Upper lobe of right lung (tissue), 1 donor: ENCODE results near the gene IPO11. TPM values are rescaled to one million over a fixed set of nuclear protein-coding genes. Genes with fewer than 3 reads are reported as not detected.

ENCODE experiments used
- ATAC-seq: fragments of 200-7000 bp; cut with Tn5 transposase; one replicate; pipeline ENCODE4 v1.9.1; 2020; ENCODE audit warnings: mild to moderate bottlenecking, moderate library complexity
- DNase-seq: peaks from one replicate; pipeline ENCODE4 v3.0.0-alpha.2; 2020
- H3K27ac ChIP-seq: fragments of 200-600 bp; one replicate; pipeline ENCODE4 v1.8.0; 2022
- H3K27me3 ChIP-seq: fragments of 200-600 bp; one replicate; pipeline ENCODE4 v1.8.0; 2022; ENCODE audit warnings: mild to moderate bottlenecking
- H3K36me3 ChIP-seq: fragments of 200-600 bp; one replicate; pipeline ENCODE4 v1.8.0; 2022
- H3K4me1 ChIP-seq: fragments of 200-600 bp; one replicate; pipeline ENCODE4 v1.8.0; 2022
- H3K4me3 ChIP-seq: fragments of 200-600 bp; one replicate; pipeline ENCODE4 v1.8.0; 2022; ENCODE audit warnings: mild to moderate bottlenecking
- H3K9me3 ChIP-seq: fragments of 200-600 bp; one replicate; pipeline ENCODE4 v1.8.0; 2022
- intact Hi-C: fragments of 100-400 bp; cut with DNase I; formaldehyde crosslinking; loops from one replicate; pipeline ENCODE4 v1.11.0; 2022
- total RNA-seq: library from RNA; stranded (reverse); fragmentation: NEBNext Ultra II Directional; extraction: Animal tissue kit (Norgen Biotek cat#: 25700); gene quantifications from one replicate; pipeline ENCODE4 v1.2.1, GENCODE V29; 2021
- TF ChIP-seq, protein P1 (sequence below): fragments of 200-600 bp; IDR thresholded peaks from one replicate; pipeline ENCODE4 v1.8.0; 2022; ENCODE audit warnings: antibody characterized with exemption
- donor health status: DM: no; HTN: yes; CAD: no; lungs with severe emphysema.

Gene IPO11
- total RNA-seq, 1 donor from 2014 or later: 31.2 TPM

DNA sequence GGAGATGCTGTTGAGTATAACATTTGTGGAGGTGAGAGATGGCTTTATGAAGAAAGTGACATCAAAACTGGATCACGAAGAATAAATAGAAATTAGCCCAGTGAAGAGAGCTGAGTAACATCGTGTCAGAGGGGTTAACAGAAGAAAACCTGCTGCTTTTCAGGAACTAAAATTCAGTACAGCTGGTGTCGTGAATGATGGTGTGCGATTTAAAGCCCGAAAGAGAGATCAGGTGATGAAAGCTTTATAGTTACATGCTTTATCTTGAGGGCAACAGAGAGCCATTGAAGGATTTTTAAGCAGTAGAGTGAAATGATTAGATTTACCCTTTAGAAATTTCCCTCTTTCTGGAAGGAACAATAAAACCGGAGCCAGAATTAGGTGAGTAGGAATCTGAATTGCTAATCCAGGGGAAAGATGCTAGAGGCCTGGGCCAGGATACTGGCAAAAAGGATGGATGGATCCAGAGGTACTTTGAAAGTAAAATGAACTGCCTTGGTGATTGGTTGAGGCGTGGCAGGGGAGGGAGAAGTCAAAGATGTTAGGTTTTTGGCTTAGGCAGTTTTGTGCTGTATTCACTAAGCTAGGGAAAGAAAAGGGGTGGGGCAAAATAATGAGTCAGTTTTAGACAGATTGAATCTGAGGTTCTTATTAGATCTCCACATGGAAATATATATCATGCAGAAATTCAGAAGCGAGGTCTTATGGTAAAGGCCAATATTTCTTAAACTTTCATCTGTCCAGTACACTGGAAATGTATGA lies 169.5 kb downstream of the IPO11 start:
- no peak overlapping the region for H3K4me3 ChIP-seq
- TF ChIP-seq, protein P1, sequence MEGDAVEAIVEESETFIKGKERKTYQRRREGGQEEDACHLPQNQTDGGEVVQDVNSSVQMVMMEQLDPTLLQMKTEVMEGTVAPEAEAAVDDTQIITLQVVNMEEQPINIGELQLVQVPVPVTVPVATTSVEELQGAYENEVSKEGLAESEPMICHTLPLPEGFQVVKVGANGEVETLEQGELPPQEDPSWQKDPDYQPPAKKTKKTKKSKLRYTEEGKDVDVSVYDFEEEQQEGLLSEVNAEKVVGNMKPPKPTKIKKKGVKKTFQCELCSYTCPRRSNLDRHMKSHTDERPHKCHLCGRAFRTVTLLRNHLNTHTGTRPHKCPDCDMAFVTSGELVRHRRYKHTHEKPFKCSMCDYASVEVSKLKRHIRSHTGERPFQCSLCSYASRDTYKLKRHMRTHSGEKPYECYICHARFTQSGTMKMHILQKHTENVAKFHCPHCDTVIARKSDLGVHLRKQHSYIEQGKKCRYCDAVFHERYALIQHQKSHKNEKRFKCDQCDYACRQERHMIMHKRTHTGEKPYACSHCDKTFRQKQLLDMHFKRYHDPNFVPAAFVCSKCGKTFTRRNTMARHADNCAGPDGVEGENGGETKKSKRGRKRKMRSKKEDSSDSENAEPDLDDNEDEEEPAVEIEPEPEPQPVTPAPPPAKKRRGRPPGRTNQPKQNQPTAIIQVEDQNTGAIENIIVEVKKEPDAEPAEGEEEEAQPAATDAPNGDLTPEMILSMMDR: no peak
- peaks cover 6% of the 10 kb centered on the region for H3K36me3 ChIP-seq
- intact Hi-C loops: no loop called here
- ATAC-seq: no peak
- no peaks in the 10 kb centered on the region for H3K4me1 ChIP-seq
- no peaks in the 10 kb centered on the region for H3K27me3 ChIP-seq
- no peak overlapping the region for H3K27ac ChIP-seq
- DNase-seq: no peak
- H3K9me3 ChIP-seq: no peaks in the 10 kb centered on the region

DNA sequence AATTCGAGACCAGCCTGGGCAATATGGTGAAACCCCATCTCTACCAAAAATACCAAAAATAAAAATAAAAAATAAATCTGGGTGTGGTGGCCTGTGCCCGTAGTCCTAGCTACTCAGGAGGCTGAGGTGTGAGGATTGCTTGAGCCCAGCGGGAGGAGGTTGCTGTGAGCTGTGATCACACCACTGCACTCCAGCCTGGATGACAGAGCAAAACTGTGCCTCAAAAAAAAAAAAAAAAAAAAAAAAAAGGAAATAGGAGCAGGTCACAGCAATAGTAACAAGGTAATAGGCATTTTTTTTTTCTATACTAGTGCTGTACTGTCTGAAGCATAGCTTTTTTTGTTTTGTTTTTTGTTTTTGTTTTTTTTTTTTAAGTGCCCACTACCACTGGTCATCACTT lies 171.8 kb downstream of the IPO11 start:
- no peaks in the 10 kb centered on the region for H3K4me1 ChIP-seq
- intact Hi-C loops: no loop called here
- no peak overlapping the region for H3K27ac ChIP-seq
- TF ChIP-seq, protein P1: no peak
- no peak for ATAC-seq
- H3K9me3 ChIP-seq: no peaks in the 10 kb centered on the region
- no peak overlapping the region for H3K4me3 ChIP-seq
- DNase-seq: no peak
- peaks cover 6% of the 10 kb centered on the region for H3K36me3 ChIP-seq
- no peaks in the 10 kb centered on the region for H3K27me3 ChIP-seq

DNA sequence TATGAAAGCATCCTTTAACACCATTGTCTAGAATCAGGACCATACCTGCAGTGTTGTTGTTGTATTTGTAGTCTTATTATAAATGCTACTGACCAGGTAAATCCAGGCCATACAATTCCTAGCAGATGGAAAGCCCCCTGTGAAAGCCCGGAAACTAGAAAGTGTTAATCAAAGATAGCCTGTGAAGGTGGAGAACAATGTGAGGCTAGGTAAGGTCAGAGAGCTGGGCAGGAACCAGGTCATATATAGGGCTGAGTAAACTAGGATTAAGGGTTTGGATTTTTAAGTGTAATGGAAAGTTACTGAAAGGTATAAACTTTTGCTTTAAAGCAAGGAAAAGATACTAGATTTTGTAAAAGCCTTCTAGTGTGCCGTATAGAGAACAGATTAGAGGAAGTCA lies 172.7 kb downstream of the IPO11 start:
- TF ChIP-seq, protein P1: no peak
- no peaks in the 10 kb centered on the region for H3K4me1 ChIP-seq
- H3K4me3 ChIP-seq: no peak overlapping the region
- no peak overlapping the region for H3K27ac ChIP-seq
- H3K9me3 ChIP-seq: no peaks in the 10 kb centered on the region
- intact Hi-C loops: no loop called here
- DNase-seq (no peak), ATAC-seq (no peak)
- H3K27me3 ChIP-seq: no peaks in the 10 kb centered on the region
- peaks cover 6% of the 10 kb centered on the region for H3K36me3 ChIP-seq

DNA sequence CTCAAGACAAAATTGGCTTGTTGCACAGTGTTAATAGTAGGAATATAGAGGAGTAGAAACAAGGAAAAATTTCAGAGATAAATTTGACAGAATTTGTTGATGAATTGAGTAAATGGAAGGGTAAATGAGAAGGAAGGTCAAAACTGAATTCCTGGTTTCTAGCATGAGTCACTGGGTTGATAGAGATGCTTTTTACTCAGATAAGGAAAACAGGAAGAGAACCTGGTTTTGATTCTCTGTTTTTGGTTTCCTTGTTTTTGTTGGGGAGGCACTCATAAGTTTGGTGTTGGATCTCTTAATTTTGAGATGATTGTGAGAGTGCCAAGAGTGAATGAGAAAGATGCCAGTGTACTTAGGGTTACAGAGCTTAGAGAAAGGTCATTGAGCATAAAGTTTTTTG lies 173.2 kb downstream of the IPO11 start:
- ATAC-seq (no peak), DNase-seq (no peak)
- TF ChIP-seq, protein P1: no peak
- H3K9me3 ChIP-seq: no peaks in the 10 kb centered on the region
- intact Hi-C loops: no loop called here
- H3K27ac ChIP-seq: no peak overlapping the region
- H3K4me3 ChIP-seq: no peak overlapping the region
- no peaks in the 10 kb centered on the region for H3K4me1 ChIP-seq
- peaks cover 4% of the 10 kb centered on the region for H3K36me3 ChIP-seq
- no peaks in the 10 kb centered on the region for H3K27me3 ChIP-seq

DNA sequence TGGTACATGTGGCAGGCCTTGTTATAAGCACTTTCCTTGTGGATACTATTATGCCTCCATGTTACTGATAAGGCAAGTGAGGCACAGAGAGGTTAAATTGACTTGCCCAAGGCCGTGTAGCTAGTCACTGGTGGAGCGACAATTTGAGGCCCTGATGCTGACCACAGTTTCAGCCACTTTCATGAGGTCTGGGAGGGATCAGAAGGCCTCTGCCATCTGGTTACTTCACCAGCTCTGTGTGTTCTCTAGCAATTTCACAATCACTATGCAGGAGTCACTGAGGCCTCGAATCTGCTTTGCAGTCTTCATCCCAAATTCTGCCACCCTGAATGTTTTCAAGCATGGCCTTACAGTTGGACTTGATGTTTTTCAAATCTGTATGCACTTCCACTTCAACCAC lies 175.2 kb downstream of the IPO11 start:
- Histone ChIP-seq H3K9me3 (no peaks in the 10 kb centered on the region), H3K27me3 (no peaks in the 10 kb centered on the region), H3K27ac (no peak overlapping the region), H3K4me1 (no peaks in the 10 kb centered on the region), H3K4me3 (no peak overlapping the region), H3K36me3 (peaks cover 5% of the 10 kb centered on the region)
- intact Hi-C loops: no loop called here
- DNase-seq: no peak
- TF ChIP-seq, protein P1: no peak
- ATAC-seq: no peak
